Endodermal cell (in vitro differentiated cells): ENCODE results near the gene GATA2. TPM values are rescaled to one million over a fixed set of nuclear protein-coding genes. Genes with fewer than 3 reads are reported as not detected.

ENCODE experiments used
- DNase-seq: peaks from one replicate; pipeline ENCODE4 v3.0.0-alpha.2; 2017
- H3K27ac ChIP-seq: 2 replicates; pipeline ENCODE4 v1.5.1; 2013; ENCODE audit warnings: mild to moderate bottlenecking, low read depth, low read length, moderate library complexity
- H3K27me3 ChIP-seq: 2 replicates; pipeline ENCODE4 v1.6.1; 2013; ENCODE audit warnings: mild to moderate bottlenecking, low read length, moderate library complexity; ENCODE audit not compliant: insufficient read depth, control insufficient read depth, poor library complexity, severe bottlenecking
- H3K36me3 ChIP-seq: 2 replicates; pipeline ENCODE4 v1.7.0; 2013; ENCODE audit warnings: mild to moderate bottlenecking, low read length, moderate library complexity; ENCODE audit not compliant: control insufficient read depth, insufficient read depth
- H3K4me1 ChIP-seq: one replicate; pipeline ENCODE4 v1.7.0; 2013; ENCODE audit warnings: low read length; ENCODE audit not compliant: control insufficient read depth, insufficient read depth
- H3K4me3 ChIP-seq: 2 replicates; pipeline ENCODE4 v1.5.1; 2013; ENCODE audit warnings: mild to moderate bottlenecking, low read length, moderate library complexity
- H3K9ac ChIP-seq: 2 replicates; pipeline ENCODE4 v1.6.1; 2013; ENCODE audit warnings: mild to moderate bottlenecking, low read length, moderate library complexity; ENCODE audit not compliant: poor library complexity, severe bottlenecking; ENCODE audit errors: extremely low read depth
- H3K9me3 ChIP-seq: 2 replicates; pipeline ENCODE4 v1.6.1; 2013; ENCODE audit warnings: mild to moderate bottlenecking, low read length, moderate library complexity; ENCODE audit not compliant: control insufficient read depth
- H3K27ac Mint-ChIP-seq: 2 replicates; pipeline ENCODE4 v1.8.0; 2020; ENCODE audit warnings: mixed read lengths
- H3K27me3 Mint-ChIP-seq: 2 replicates; pipeline ENCODE4 v1.8.0; 2021; ENCODE audit warnings: mild to moderate bottlenecking, mixed read lengths; ENCODE audit not compliant: insufficient read depth
- H3K36me3 Mint-ChIP-seq: 2 replicates; pipeline ENCODE4 v1.8.0; 2020; ENCODE audit warnings: low read depth, mixed read lengths
- H3K4me1 Mint-ChIP-seq: 2 replicates; pipeline ENCODE4 v1.8.0; 2020; ENCODE audit warnings: mixed read lengths
- H3K4me3 Mint-ChIP-seq: 2 replicates; pipeline ENCODE4 v1.8.0; 2020; ENCODE audit warnings: mild to moderate bottlenecking, moderate library complexity, mixed read lengths
- H3K9me3 Mint-ChIP-seq: 2 replicates; pipeline ENCODE4 v1.8.0; 2020; ENCODE audit warnings: mild to moderate bottlenecking, mixed read lengths
- CTCF ChIP-seq: fragments of 200-600 bp; sonication (generic); conservative IDR thresholded peaks from 2 replicates; pipeline ENCODE4 v1.5.0; 2021; ENCODE audit warnings: antibody characterized with exemption, mild to moderate bottlenecking
- WGBS, 2 experiments: methylation state at CpG; one replicate each; pipeline versions ENCODE4 v1.1.5 to v1.1.7; 2013; ENCODE audit warnings: missing lambda C conversion rate in 2 of 2, mixed read lengths in 1 of 2; ENCODE audit not compliant: insufficient coverage in 1 of 2, insufficient read length in 1 of 2; 5-methylcytosine and 5-hydroxymethylcytosine counted together
- total RNA-seq, 2 donors: library from RNA; stranded (reverse); fragmentation: NEBNext Ultra II Directional in 1 of 2; extraction: Animal tissue kit (Norgen Biotek cat#: 25700) in 1 of 2; gene quantifications; 2 replicates in 1 of 2; 3 replicates in 1 of 2; pipeline ENCODE4 v1.2.1, GENCODE V29; 2021

Gene GATA2
- total RNA-seq, 2 donors from 2014 or later: 1.2 to 1.6 TPM

GRCh38 chr3:128472449-128473179 lies 20.4 kb downstream of the GATA2 start:
- Histone ChIP-seq H3K9ac (no peak overlapping the region), H3K36me3 (no peaks in the 10 kb centered on the region), H3K4me1 (peaks cover 6% of the 10 kb centered on the region), H3K4me3 (no peak overlapping the region), H3K27ac (no peak overlapping the region), H3K9me3 (no peaks in the 10 kb centered on the region), H3K27me3 (peaks cover 89% of the 10 kb centered on the region)
- H3K27me3 Mint-ChIP-seq: peaks cover 96% of the 10 kb centered on the region
- H3K27ac Mint-ChIP-seq: no peak overlapping the region
- no peaks in the 10 kb centered on the region for H3K36me3 Mint-ChIP-seq
- peaks cover 2% of the 10 kb centered on the region for H3K9me3 Mint-ChIP-seq
- whole genome bisulfite sequencing, 2 experiments: 83 to 85% methylated on average over 11 to 13 of the region's 13 CpGs
- DNase-seq: no peak
- H3K4me3 Mint-ChIP-seq: no peak overlapping the region
- H3K4me1 Mint-ChIP-seq: peaks cover 20% of the 10 kb centered on the region
- TF ChIP-seq CTCF: no peak

GRCh38 chr3:128471720-128472119 lies 21.3 kb downstream of the GATA2 start:
- no peaks in the 10 kb centered on the region for H3K9me3 ChIP-seq
- no peak overlapping the region for H3K4me3 Mint-ChIP-seq
- 82 to 83% methylated on average over 3 of the region's 3 CpGs for WGBS, 2 experiments
- H3K4me3 ChIP-seq: no peak overlapping the region
- TF ChIP-seq CTCF: no peak
- peaks cover 89% of the 10 kb centered on the region for H3K27me3 ChIP-seq
- peaks cover 6% of the 10 kb centered on the region for H3K4me1 ChIP-seq
- no peak overlapping the region for H3K27ac ChIP-seq
- peaks cover 2% of the 10 kb centered on the region for H3K9me3 Mint-ChIP-seq
- peaks cover 26% of the 10 kb centered on the region for H3K4me1 Mint-ChIP-seq
- H3K9ac ChIP-seq: no peak overlapping the region
- no peak for DNase-seq
- H3K27me3 Mint-ChIP-seq: peaks cover 96% of the 10 kb centered on the region
- no peaks in the 10 kb centered on the region for H3K36me3 Mint-ChIP-seq
- no peaks in the 10 kb centered on the region for H3K36me3 ChIP-seq
- H3K27ac Mint-ChIP-seq: no peak overlapping the region

- no peaks in the 10 kb centered on the region for H3K36me3 ChIP-seq
These were observed 21.9 kb downstream of the GATA2 start for GRCh38 chr3:128471110-128471509.

More at GRCh38 chr3:128471110-128471509, 21.9 kb downstream of the GATA2 start:
- no peak for TF ChIP-seq CTCF
- H3K27ac Mint-ChIP-seq: no peak overlapping the region
- 86 to 87% methylated on average over 2 of the region's 2 CpGs for WGBS, 2 experiments
- H3K4me1 ChIP-seq: peaks cover 6% of the 10 kb centered on the region
- H3K36me3 Mint-ChIP-seq: no peaks in the 10 kb centered on the region
- H3K27me3 ChIP-seq: peaks cover 89% of the 10 kb centered on the region
- H3K9ac ChIP-seq: no peak overlapping the region
- no peak overlapping the region for H3K4me3 Mint-ChIP-seq
- H3K4me1 Mint-ChIP-seq: peaks cover 26% of the 10 kb centered on the region
- no peak overlapping the region for H3K4me3 ChIP-seq
- DNase-seq: no peak
- H3K27me3 Mint-ChIP-seq: peaks cover 96% of the 10 kb centered on the region
- no peak overlapping the region for H3K27ac ChIP-seq
- H3K9me3 Mint-ChIP-seq: peaks cover 2% of the 10 kb centered on the region
- no peaks in the 10 kb centered on the region for H3K9me3 ChIP-seq
